HG03469 (cell line): ENCODE results near the gene CMTM5.

Experiments used
- ATAC-seq: cut with Tn5 transposase; IDR thresholded peaks from one replicate; pipeline ENCODE4 v1.9.1; 2021; ENCODE audit warnings: mild to moderate bottlenecking, moderate library complexity, moderate number of reproducible peaks; ENCODE audit not compliant: unreplicated experiment

CMTM5 gene

DNA sequence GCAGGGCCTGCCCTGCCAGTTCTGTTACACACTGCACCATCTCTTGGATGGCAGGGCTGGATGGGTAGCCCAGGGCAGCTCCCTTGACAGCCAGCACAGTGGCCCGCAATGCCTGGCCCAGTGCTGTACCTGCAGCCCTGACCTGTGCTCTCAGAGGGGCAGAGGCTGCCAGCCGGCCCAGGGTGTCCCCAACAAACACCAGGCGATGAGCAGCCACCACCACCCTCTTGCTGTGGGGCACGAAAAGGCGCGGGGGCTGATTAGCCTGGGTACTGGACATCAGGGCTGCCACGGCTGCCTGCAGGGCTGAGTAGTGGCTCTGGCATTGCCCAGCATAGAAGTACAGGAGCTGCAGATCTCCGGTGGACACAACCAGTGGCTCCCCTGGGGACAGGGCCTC lies 19.6 kb upstream of the CMTM5 start:
- ATAC-seq: no peak

DNA sequence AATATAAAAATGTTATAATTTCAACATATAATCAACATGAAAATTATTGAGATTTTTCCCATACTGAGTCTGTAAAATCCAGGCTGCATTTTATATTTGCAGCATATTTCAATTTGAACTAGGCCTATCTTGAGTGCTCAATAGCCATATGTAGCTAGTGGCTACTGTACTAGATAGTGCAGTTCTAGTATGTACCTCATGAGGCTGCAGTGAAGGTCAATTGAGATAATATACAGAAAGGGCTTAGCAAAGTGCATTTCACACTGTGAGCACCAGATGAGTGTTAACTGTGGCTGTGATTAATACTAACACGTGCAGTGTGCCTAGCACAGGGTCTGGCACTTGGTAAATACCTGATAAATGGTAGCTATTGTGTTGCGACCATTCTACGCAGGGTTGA lies 18.8 kb upstream of the CMTM5 start:
- ATAC-seq: no peak

- no peak for ATAC-seq
Observed at GRCh38 chr14:23358553-23359166, 18.2 kb upstream of the CMTM5 start.

DNA sequence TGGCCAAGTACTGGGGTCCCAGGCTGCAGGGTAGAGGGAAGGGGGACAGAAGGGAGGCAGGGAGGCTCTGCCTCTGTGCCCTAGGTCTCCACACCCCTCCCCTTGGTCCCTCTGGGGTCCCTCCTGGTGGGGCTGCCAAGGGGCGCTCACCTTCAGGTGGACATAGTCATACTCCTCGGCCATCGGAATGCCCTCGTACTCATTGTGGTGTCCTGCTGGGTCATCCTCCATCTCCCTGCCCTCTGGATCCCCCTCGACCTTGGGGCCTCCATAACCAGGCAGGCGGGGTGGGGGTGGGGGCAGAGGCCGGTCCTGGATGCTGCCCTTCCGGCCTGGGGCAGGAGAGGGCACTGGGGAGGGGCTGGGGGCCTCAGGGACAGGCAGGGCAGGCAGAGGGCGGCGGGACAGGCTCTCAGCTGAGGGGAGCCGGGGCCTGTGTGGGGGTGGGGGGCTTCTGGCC lies 17.6 kb upstream of the CMTM5 start:
- no peak for ATAC-seq

GRCh38 chr14:23359722-23360447 lies 17.0 kb upstream of the CMTM5 start:
- ATAC-seq: no peak

GRCh38 chr14:23360496-23360895 lies 16.4 kb upstream of the CMTM5 start:
- ATAC-seq: no peak

- ATAC-seq: no peak
Observed at GRCh38 chr14:23361320-23361719, 15.5 kb upstream of the CMTM5 start.

GRCh38 chr14:23361763-23362162 lies 15.1 kb upstream of the CMTM5 start:
- ATAC-seq: no peak

GRCh38 chr14:23362200-23362599 lies 14.6 kb upstream of the CMTM5 start:
- no peak for ATAC-seq

DNA sequence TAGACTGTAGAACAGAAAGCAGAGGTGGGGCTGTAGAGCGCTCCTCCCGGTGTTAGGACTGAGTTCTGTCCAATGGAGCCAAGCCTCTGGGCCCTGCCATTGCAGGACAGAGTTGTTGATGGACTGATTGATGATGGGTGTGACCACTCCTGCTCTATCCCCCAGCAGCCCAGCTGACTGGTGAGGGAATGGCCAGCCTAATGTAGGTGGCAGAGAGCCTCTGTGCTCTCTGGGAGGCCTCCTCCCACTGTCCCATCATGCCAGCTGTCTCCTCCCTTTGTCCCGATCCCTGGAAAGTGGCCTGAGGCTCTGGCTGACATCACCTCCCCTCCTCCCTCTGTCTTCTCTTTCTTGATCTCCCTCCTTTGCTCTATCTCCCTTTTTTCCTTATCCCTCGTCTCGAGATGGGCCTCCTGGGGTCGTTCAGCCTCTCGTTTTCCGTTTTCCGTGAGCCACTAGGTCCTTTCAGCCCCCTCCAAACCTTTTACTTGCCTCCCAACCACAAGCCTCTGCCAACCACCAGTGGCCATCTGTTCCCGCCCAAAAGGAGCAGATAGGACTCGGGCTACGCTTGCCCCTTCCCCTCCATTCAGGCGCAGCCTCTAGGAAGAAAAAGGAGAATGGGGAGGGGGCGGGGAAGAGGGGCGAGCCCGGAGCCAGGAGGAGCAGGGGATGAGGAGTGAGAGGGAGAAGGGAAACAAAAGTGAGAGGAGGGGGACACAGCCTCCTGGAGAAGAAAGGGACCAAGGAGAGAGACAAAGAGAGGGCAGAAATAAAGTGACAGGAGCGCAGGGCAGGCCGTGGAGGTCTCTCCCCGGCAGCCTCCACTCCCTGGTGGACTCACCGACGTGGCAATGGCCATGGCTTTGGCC lies 12.4 kb upstream of the CMTM5 start:
- no peak for ATAC-seq

DNA sequence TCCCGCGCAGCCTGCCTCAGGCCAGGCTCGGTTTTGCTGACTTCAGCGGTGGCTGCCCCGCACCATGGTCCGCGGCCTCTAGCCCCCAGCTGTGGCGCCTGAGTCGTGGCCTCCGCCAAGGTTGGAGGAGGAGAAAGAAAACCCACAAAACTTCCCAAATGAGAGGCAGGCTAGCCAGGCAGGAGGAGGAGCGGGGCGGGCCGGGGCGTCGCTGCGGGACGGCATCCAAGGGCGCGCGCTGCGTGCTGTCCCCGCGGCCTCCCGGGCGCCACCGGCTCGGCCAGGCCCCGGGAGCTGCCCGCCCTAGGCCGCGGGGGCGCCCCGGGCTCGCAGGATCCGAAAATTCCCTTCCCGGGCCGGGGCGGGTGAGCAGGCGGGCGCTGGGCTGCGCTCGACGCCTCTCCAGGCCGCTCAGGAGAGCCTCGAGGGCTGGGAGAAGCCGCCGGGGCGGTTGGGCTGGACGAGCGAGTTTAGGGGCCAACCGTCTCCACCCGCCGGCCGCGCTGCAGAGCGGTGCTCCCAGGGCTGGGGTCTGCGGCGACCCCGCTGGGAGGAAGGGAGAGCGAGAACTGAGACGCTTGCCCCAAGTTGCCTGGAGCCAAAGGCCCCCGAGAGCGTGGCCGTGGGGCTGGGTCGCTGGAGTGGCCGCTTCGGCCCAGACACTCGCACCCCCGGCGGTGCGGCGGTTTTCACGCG lies 11.7 kb upstream of the CMTM5 start, which contains the start of gene EFS:
Gene EFS (minus strand): TSS at position 137 of the 696 bp plus-strand sequence. CDS start 147 bp downstream, outside the sequence.
- ATAC-seq: no peak

DNA sequence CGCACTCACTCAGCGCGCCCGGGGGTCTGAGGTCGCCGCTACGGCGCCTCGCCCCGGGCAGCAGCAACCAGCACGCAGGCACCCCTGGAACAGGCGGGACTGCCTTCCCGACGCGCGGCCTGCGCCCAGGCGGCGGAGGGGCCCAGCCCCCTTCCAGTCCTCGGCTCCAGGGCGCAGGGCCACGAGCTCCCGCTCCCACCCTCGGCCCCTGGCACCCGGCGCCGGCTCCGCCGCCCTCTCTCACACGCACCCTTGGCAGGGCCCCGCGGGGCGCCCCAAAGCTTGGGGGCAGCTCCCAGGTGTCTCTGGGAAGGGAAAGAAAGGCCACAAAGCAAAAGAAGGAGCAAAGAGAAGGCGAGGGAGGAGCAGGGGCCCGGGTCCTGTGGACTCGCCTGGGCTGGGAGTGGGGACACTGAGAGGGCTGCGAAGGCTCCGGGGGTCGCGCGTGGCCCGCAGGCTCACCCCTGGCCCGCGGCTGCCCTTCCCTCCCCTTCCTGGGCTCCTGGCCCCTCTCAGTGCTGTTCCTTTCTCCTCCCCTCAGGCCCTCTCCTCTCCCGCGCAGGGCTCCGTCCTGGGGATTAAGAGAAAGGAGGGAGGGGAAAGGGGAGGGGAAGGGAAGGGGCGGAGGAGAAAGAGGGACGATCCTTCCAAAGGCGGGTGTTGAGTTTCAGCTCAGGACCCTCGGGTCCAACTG lies 11.0 kb upstream of the CMTM5 start:
- ATAC-seq: no peak

DNA sequence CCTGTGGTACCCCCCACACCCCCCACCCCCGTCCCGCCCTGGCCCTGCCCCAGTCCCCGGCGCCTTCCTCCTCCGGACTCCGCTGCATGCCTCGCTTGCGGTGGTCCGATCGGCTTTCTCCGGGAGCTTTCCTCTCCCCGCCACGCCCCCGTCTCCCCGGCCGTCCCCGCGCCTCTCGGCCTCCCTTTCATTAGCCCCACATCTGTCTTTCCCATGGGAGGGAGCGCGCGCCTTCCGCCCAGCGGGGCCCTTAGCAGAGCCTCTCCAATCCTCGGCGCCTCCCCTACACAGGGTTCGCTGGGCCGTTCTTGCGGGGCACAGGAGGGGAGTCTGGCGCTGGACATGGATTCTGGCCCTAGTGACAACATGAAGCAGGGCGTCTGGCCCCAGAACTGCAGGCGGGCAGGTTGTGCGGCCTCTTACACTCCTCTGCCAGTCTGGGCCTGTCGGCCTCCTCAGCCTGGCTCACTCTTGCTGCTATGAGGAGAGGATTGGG lies 10.4 kb upstream of the CMTM5 start:
- no peak for ATAC-seq

DNA sequence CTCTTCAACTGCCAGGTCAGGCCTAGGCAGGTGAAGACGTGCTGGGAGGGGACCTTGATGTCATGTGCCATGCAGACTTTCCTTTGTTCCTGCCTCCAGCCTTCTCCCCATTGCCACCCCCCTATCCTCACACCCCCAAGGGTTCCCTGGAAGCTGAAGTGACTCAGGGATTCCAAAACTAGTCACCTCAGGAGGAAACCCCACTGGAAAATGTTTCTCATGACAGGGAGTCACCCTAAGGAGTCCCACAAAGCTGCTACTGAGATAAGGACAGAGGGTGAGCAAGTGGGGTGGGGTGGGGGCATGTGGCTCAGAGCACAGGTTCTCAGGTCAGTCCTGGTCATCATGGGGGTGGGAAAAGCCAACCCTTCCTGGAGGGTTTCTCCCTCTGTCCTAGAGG lies 6.6 kb upstream of the CMTM5 start:
- no peak for ATAC-seq

- ATAC-seq: no peak
Observed at GRCh38 chr14:23371865-23372264, 5.0 kb upstream of the CMTM5 start.

- no peak for ATAC-seq
Observed at GRCh38 chr14:23372509-23372908, 4.3 kb upstream of the CMTM5 start, which contains the start of gene IL25. IL25 (plus strand) TSS chr14:23372809.

DNA sequence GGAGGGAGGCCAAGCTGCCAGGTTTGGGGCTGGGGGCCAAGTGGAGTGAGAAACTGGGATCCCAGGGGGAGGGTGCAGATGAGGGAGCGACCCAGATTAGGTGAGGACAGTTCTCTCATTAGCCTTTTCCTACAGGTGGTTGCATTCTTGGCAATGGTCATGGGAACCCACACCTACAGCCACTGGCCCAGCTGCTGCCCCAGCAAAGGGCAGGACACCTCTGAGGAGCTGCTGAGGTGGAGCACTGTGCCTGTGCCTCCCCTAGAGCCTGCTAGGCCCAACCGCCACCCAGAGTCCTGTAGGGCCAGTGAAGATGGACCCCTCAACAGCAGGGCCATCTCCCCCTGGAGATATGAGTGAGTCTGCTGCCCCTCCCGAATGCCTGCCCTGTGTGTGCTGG lies 3.8 kb upstream of the CMTM5 start:
- no peak for ATAC-seq

GRCh38 chr14:23375527-23376251 lies 1.2 kb upstream of the CMTM5 start:
- ATAC-seq: no peak

DNA sequence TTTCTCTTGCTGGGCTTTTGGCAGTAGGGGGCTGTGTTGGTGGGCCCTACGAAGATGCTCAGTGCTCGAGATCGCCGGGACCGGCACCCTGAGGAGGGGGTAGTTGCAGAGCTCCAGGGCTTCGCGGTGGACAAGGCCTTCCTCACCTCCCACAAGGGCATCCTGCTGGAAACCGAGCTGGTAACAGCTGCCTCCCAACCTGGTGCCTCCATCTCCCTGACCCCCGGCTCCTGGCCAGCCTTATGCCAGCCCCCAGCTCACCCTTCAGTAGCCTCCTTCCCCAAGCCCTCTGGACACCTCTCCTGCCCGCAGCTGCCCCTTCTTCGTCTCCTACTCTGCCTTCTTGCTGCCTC lies 328 bp downstream of the CMTM5 start:
- ATAC-seq: no peak
